ENCODE data around the gene TMED4. TPM values are rescaled to one million over a fixed set of nuclear protein-coding genes. Genes with fewer than 3 reads are reported as not detected.

TMED4 gene
- total RNA-seq, 2 experiments from 2014 or later = 68.6 to 80.5 TPM

DNA sequence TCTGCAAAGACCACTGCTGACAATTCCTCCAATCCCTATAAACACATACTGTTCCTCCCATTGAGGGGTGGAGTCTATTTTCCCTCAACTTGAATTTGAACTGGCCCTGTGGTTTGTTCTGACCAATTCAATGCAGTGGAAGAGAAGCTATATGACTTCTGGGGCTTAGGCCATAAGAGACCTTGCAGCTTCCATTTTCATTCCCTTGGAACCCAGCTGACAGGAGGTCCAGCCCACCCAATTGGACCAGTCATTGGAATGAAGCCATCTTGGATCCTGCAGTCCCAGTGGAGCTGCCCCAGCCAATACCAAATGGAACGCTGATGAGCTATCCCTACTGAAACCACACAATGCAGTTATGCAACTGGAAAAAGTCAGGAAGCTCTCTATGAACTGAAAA lies 8.9 kb upstream of the TMED4 start:
- H2AFZ ChIP-seq (ENCODE audit: low read length) = no peak overlapping the region
- no peak overlapping the region for H3K4me3 ChIP-seq (ENCODE audit: low read depth, low read length, poor library complexity, severe bottlenecking)
- no peaks in the 10 kb centered on the region for H3K36me3 ChIP-seq (ENCODE audit: insufficient read depth, low read length)
- intact Hi-C loops (cut with micrococcal nuclease; ENCODE audit: unreplicated experiment) = no loop called here
- H4K20me1 ChIP-seq (ENCODE audit: insufficient read depth, low read length) = no peaks in the 10 kb centered on the region
- H3K9me3 ChIP-seq (ENCODE audit: low read length) = no peaks in the 10 kb centered on the region
- H3K4me1 ChIP-seq (ENCODE audit: insufficient read depth, low read length, poor library complexity, severe bottlenecking) = peaks cover 9% of the 10 kb centered on the region
- H3K4me2 ChIP-seq (ENCODE audit: low read length) = no peak overlapping the region
- TF ChIP-seq, protein P1, sequence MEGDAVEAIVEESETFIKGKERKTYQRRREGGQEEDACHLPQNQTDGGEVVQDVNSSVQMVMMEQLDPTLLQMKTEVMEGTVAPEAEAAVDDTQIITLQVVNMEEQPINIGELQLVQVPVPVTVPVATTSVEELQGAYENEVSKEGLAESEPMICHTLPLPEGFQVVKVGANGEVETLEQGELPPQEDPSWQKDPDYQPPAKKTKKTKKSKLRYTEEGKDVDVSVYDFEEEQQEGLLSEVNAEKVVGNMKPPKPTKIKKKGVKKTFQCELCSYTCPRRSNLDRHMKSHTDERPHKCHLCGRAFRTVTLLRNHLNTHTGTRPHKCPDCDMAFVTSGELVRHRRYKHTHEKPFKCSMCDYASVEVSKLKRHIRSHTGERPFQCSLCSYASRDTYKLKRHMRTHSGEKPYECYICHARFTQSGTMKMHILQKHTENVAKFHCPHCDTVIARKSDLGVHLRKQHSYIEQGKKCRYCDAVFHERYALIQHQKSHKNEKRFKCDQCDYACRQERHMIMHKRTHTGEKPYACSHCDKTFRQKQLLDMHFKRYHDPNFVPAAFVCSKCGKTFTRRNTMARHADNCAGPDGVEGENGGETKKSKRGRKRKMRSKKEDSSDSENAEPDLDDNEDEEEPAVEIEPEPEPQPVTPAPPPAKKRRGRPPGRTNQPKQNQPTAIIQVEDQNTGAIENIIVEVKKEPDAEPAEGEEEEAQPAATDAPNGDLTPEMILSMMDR (conservative IDR thresholded peaks at IDR 0.05; ENCODE audit: low read length) = no peak
- no peak for TF ChIP-seq EZH2phosphoT487 (IDR thresholded peaks at IDR 0.05; ENCODE audit: borderline replicate concordance, low read depth, low read length)
- no peaks in the 10 kb centered on the region for H3K79me2 ChIP-seq (ENCODE audit: insufficient read depth, low read depth, low read length)
- H3K9me2 ChIP-seq (ENCODE audit: insufficient read depth, low read length) = no peaks in the 10 kb centered on the region
- H3K27ac ChIP-seq (ENCODE audit: low read depth, low read length, poor library complexity, severe bottlenecking) = no peak overlapping the region
- BruUV-seq (replicated peaks) = no TSS peak
- ChIA-PET POLR2A (interaction anchor here (0.6 to 0.9 kb wide), 3 partner anchors 157 to 388 kb away, joined by 3 to 8 read pairs (median 4); partner anchors contain the start of genes H2AZ2 and MYO1G), CTCF (ENCODE audit: unreplicated experiment) (no interaction called here)
- no peak for DNase-seq (ENCODE audit: low spot score)

DNA sequence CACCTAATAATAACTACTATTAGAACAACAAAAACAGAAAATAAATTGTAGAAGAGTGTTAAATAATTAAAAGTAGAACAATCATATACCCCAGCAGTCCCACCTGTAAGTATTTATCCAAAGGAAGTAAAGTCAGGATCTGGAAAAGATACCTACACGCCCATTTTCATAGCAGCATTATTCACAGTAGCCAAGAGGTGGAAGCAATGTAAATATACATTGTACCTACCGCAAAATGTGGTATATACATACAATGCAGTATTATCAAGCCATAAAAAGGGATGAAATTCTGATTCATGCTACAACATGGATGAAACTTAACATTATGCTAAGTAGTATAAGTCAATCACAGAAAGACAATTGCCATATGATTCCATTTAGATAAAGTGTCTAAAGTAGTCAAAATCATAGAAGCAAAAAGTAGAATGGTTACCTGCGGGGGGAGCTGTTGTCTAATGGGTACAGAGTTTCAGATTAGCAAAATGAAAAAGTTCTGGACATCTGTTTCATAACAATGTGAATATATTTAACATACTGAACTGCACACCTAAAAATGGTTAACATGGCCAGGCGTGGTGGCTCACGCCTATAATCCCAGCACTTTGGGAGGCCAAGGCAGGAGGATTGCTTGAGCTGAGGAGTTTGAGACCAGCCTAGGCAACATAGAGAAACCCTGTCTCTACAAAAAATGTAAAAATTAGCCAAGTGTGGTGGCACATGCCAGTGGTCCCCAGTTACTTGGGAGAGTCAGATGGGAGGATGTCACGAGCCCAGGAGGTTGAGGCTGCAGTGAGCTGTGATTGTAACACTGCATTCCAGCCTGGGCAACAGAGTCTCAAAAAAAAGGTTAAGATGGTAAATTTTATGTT lies 6.0 kb upstream of the TMED4 start:
- Histone ChIP-seq H3K79me2 (ENCODE audit: insufficient read depth, low read depth, low read length) (no peaks in the 10 kb centered on the region), H2AFZ (ENCODE audit: low read length) (peak overlapping the region; percentile 73; the same call in 1 of the 2 replicates), H3K9me3 (ENCODE audit: low read length) (no peaks in the 10 kb centered on the region), H3K4me1 (ENCODE audit: insufficient read depth, low read length, poor library complexity, severe bottlenecking) (peaks cover 9% of the 10 kb centered on the region), H3K4me2 (ENCODE audit: low read length) (peak overlapping the region; percentile 39; the same call in 1 of the 2 replicates), H4K20me1 (ENCODE audit: insufficient read depth, low read length) (no peaks in the 10 kb centered on the region), H3K9me2 (ENCODE audit: insufficient read depth, low read length) (no peaks in the 10 kb centered on the region), H3K4me3 (ENCODE audit: low read depth, low read length, poor library complexity, severe bottlenecking) (no peak overlapping the region), H3K27ac (ENCODE audit: low read depth, low read length, poor library complexity, severe bottlenecking) (no peak overlapping the region), H3K36me3 (ENCODE audit: insufficient read depth, low read length) (no peaks in the 10 kb centered on the region)
- POLR2A ChIA-PET = interaction anchor here (0.6 kb wide), 1 partner anchor 16 kb away, joined by 3 read pairs; no protein-coding TSS in a partner anchor
- no TSS peak for BruUV-seq (replicated peaks)
- TF ChIP-seq, protein P1 (conservative IDR thresholded peaks at IDR 0.05; ENCODE audit: low read length) = peak; percentile 93
- no peak for TF ChIP-seq EZH2phosphoT487 (IDR thresholded peaks at IDR 0.05; ENCODE audit: borderline replicate concordance, low read depth, low read length)
- peak; percentile 73 for DNase-seq (ENCODE audit: low spot score)
- intact Hi-C loops (cut with micrococcal nuclease; ENCODE audit: unreplicated experiment) = loop anchor here (1.0 to 2.0 kb wide), 4 partner anchors 211 to 549 kb away; partner anchors contain the start of gene H2AZ2
- CTCF ChIA-PET (ENCODE audit: unreplicated experiment) = interaction anchor here (1.0 kb wide), 1 partner anchor 261 kb away, joined by 4 read pairs; no protein-coding TSS in a partner anchor
